ENCODE data around the gene ANKRD63. TPM values are rescaled to one million over a fixed set of nuclear protein-coding genes. Genes with fewer than 3 reads are reported as not detected.

Gene ANKRD63
- total and polyA plus RNA-seq, 2 of the 8 experiments (the other 6 are each of a cell fraction or from before 2014, with no cell fraction given) = 0.18 to 0.26 TPM

DNA sequence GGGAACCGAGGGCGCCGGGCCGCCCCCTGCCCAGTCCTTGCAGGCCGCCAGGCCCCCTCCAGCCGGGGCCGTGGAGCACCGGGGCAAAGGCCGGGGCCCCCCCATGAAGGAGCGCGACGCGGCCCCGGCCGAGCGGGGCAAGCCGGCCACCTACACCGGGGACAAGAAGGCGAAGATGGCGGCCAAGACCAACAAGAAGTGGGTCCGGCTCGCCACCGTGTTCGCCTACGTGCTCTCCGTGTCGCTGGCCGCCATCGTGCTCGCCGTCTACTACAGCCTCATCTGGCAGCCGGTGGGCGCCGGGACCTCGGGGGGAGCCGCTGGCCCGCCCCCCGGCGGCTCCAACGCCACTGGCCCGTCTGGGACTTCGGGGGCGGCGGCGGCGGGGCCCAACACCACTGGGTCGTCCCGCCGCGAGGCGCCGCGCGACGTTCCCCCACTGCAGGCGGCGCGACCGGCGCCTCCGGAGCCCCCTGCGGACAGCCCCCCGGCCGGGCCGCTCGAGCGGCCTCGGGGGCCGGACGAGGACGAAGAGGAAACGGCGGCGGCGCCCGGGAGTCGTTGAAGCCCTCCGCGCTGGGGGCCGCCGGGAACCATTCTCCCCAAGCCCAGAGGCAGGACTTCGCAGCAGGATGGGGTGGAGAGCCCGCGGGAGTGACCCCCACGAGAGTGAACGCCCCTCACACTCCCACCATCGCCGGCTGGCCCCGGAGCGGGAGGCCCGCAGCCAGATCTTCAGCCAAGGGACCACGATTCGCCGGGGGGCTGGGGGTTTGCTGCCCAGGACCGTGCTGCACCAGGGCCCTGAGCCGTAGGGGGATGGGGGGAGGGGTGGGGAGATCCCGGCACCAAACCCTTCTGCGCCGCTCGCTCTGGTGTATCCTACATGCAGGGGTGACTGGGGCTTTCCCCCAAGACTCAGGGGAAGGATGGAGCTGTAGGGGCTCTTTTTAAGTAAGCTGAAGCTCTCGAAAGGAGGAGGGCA is 41.4 kb upstream of the ANKRD63 start:
- H4K5ac ChIP-seq (ENCODE audit: insufficient read length, low read depth, low read length) = no peak overlapping the region
- no peak overlapping the region for H2AFZ ChIP-seq (ENCODE audit: low read length)
- H3K14ac ChIP-seq (ENCODE audit: insufficient read length) = no peak overlapping the region
- H3K56ac ChIP-seq (replicated peaks; ENCODE audit: insufficient read length, low read depth, low read length) = peak overlapping the region; percentile 13
- H2BK5ac ChIP-seq (ENCODE audit: low read depth, low read length) = no peak overlapping the region
- H2BK12ac ChIP-seq (ENCODE audit: low read depth, low read length) = no peak overlapping the region
- no peak overlapping the region for H4K8ac ChIP-seq (ENCODE audit: extremely low read depth, insufficient read depth, low read length)
- POLR2A ChIA-PET (ENCODE audit: partially characterized antibody) = interaction anchor here (0.7 to 5.6 kb wide), 11 partner anchors 8 to 116 kb away, joined by 3 to 66 read pairs (median 5); partner anchors contain the start of gene CCDC9B
- H3K4me1 ChIP-seq (replicated peaks in 1 of 4; ENCODE audit: control insufficient read depth in 3 of 4, insufficient read depth in 4 of 4, low read length in 3 of 4) = peaks cover 23 to 48% (median 35%) of the 10 kb centered on the region in 4 experiments
- peaks cover 0 to 6% (median 0%) of the 10 kb centered on the region in 4 experiments; a peak in 3 of 8 replicates for H3K36me3 ChIP-seq (ENCODE audit: control insufficient read depth in 2 of 4, insufficient read depth in 4 of 4, low read length in 3 of 4)
- no peak overlapping the region for H3K23ac ChIP-seq (ENCODE audit: insufficient read length)
- FAIRE-seq (no peak), DNase-seq (ENCODE audit: low read depth in 1 of 2, low spot score in 2 of 2) (peak in 1 of 2 experiments; percentile 71)
- peak overlapping the region; percentile 44 to 59 (median 52); a peak in 4 of 7 replicates for H3K9ac ChIP-seq (replicated peaks in 1 of 4; ENCODE audit: extremely low read depth in 1 of 4, low read depth in 3 of 4, low read length in 3 of 4)
- no peak overlapping the region for H2BK15ac ChIP-seq (ENCODE audit: low read length)
- H3K79me1 ChIP-seq (ENCODE audit: low read depth, low read length) = no peaks in the 10 kb centered on the region; the same call in 1 of the 2 replicates
- no peak overlapping the region for H2AK5ac ChIP-seq (ENCODE audit: low read depth, low read length)
- 1% methylated on average over 83 of the region's 101 CpGs; no CpG with 5 or more reads in 1 of the 2 experiments for WGBS, 2 experiments (ENCODE audit: extremely low coverage in 1 of 2, insufficient coverage in 1 of 2, insufficient read length in 1 of 2, insufficient replicate concordance in 2 of 2, low coverage in 1 of 2, low lambda C conversion rate in 2 of 2, missing lambda C conversion rate in 1 of 2)
- no peak overlapping the region for H2BK20ac ChIP-seq (ENCODE audit: low read length)
- H4K91ac ChIP-seq (replicated peaks; ENCODE audit: insufficient read length, low read length) = no peak overlapping the region
- no peak overlapping the region for H3K4ac ChIP-seq (replicated peaks; ENCODE audit: insufficient read length, low read depth, low read length)
- H3K27me3 ChIP-seq (replicated peaks in 1 of 4; ENCODE audit: control insufficient read depth in 3 of 4, extremely low read depth in 1 of 4, insufficient read depth in 3 of 4, low read length in 3 of 4) = peaks cover 0 to 20% (median 9%) of the 10 kb centered on the region in 4 experiments; a peak in 4 of 7 replicates
- H3K9me3 ChIP-seq (ENCODE audit: insufficient read depth in 2 of 2, low read depth in 1 of 2, low read length in 1 of 2) = no peaks in the 10 kb centered on the region
- peaks cover 13% of the 10 kb centered on the region for H3K23me2 ChIP-seq (ENCODE audit: low read depth, low read length)
- CTCF ChIA-PET (ENCODE audit: partially characterized antibody) = interaction anchor here (1.4 to 23.9 kb wide), 6 partner anchors 14 to 48 kb away, joined by 3 to 584 read pairs (median 139); partner anchors contain the start of gene CCDC9B
- H3K4me2 ChIP-seq (ENCODE audit: insufficient read depth in 1 of 2, low read depth in 2 of 2, low read length in 2 of 2) = peak overlapping the region; percentile 79 to 82
- H3K4me3 ChIP-seq (ENCODE audit: extremely low read depth in 1 of 4, insufficient read depth in 2 of 4, low read depth in 3 of 4, low read length in 4 of 4) = peak overlapping the region; percentile 62 to 79 (median 70)
- no peak overlapping the region for H2BK120ac ChIP-seq (replicated peaks; ENCODE audit: low read depth, low read length)
- peak overlapping the region; percentile 43 for H3K18ac ChIP-seq (ENCODE audit: extremely low read depth, low read length)
- H3K79me2 ChIP-seq (ENCODE audit: control insufficient read depth in 1 of 2, insufficient read depth in 2 of 2, low read length in 2 of 2) = peaks cover 0 to 14% of the 10 kb centered on the region in 2 experiments; a peak in 3 of 4 replicates
- H3K27ac ChIP-seq (ENCODE audit: low read depth, low read length) = no peak overlapping the region
- H4K20me1 ChIP-seq (replicated peaks in 1 of 2; ENCODE audit: control insufficient read depth in 1 of 2, insufficient read depth in 2 of 2, low read length in 2 of 2) = no peaks in the 10 kb centered on the region
- TF ChIP-seq CREB1 (IDR thresholded peaks at IDR 0.05) = no peak
- TF ChIP-seq YY1 (IDR thresholded peaks at IDR 0.05; ENCODE audit: low read depth, low read length) = peak; percentile 76; the same call in 1 of the 2 replicates
- no peak for TF ChIP-seq ASH2L (IDR thresholded peaks at IDR 0.05; ENCODE audit: low read length)
- TF ChIP-seq RFX5 (IDR thresholded peaks at IDR 0.05; ENCODE audit: borderline replicate concordance, low read depth, low read length) = no peak
- 0 out of 2 replicates have a peak, but pooled peaks have one; percentile 3 for TF ChIP-seq TAF1 (IDR thresholded peaks at IDR 0.05; ENCODE audit: low read depth, low read length)
- TF ChIP-seq KDM4A (IDR thresholded peaks at IDR 0.05; ENCODE audit: low read depth, low read length, severe bottlenecking) = peak; percentile 87
- no peak for TF ChIP-seq SIX5 (IDR thresholded peaks at IDR 0.05; ENCODE audit: low read depth, low read length)
- TF ChIP-seq NRF1 (IDR thresholded peaks at IDR 0.05; ENCODE audit: low read depth, low read length) = no peak
- peak; percentile 29 for TF ChIP-seq CTBP2 (IDR thresholded peaks at IDR 0.05; ENCODE audit: borderline replicate concordance, insufficient read depth, insufficient read length, low read length)
- no peak for TF ChIP-seq PHF8 (conservative IDR thresholded peaks at IDR 0.05; ENCODE audit: low read depth, low read length)
- no peak for TF ChIP-seq CHD2 (IDR thresholded peaks at IDR 0.05; ENCODE audit: low read length)

Data from H1 (cell line).